ENCODE measurements around the gene CARMIL1. TPM values are rescaled to one million over a fixed set of nuclear protein-coding genes. Genes with fewer than 3 reads are reported as not detected.

The CARMIL1 gene
- total and polyA plus RNA-seq, 2 donors from 2014 or later, result 22.3 to 51.1 TPM

- H3K9me3 ChIP-seq (ENCODE audit: control insufficient read depth in 2 of 3, insufficient read depth in 1 of 3, low read length in 3 of 3), result no peaks in the 10 kb centered on the region
- no peak overlapping the region for H3K27ac ChIP-seq (ENCODE audit: low read depth in 2 of 2, low read length in 2 of 2)
- no peak overlapping the region for H3K4me3 ChIP-seq (ENCODE audit: low read length in 3 of 3)
- no peaks in the 10 kb centered on the region for H3K4me1 ChIP-seq (ENCODE audit: control insufficient read depth in 2 of 3, insufficient read depth in 2 of 3, low read depth in 1 of 3, low read length in 3 of 3)
- no peak overlapping the region for H3K9ac ChIP-seq (ENCODE audit: low read length in 3 of 3)
- FAIRE-seq (no peak), DNase-seq (no peak)
- intact Hi-C loops (cut with DNase I), result no loop called here
- H3K36me3 ChIP-seq (ENCODE audit: control insufficient read depth in 2 of 3, insufficient read depth in 3 of 3, low read length in 3 of 3), result no peaks in the 10 kb centered on the region
- TF ChIP-seq CTCF (IDR thresholded peaks at IDR 0.05; ENCODE audit: borderline replicate concordance, extremely low read depth, insufficient read depth), result no peak
- no peaks in the 10 kb centered on the region for H3K27me3 ChIP-seq (ENCODE audit: control insufficient read depth, insufficient read depth, low read length)
These were observed 285.8 kb downstream of the CARMIL1 start for GRCh38 chr6:25564943-25565342.

- DNase-seq, result peak in 2 of 5 donors; percentile 62 to 71
- FAIRE-seq, result no peak
- intact Hi-C loops (cut with DNase I), result no loop called here
These were observed 291.4 kb downstream of the CARMIL1 start for GRCh38 chr6:25570578-25570977.

GRCh38 chr6:25576919-25577318 is 297.7 kb downstream of the CARMIL1 start:
- no peak for TF ChIP-seq CTCF (IDR thresholded peaks at IDR 0.05; ENCODE audit: borderline replicate concordance, extremely low read depth, insufficient read depth)
- DNase-seq, result no peak
- Histone ChIP-seq H3K27me3 (ENCODE audit: control insufficient read depth, insufficient read depth, low read length) (no peaks in the 10 kb centered on the region), H3K36me3 (ENCODE audit: control insufficient read depth in 2 of 3, insufficient read depth in 3 of 3, low read length in 3 of 3) (no peaks in the 10 kb centered on the region), H3K4me1 (ENCODE audit: control insufficient read depth in 2 of 3, insufficient read depth in 2 of 3, low read depth in 1 of 3, low read length in 3 of 3) (no peaks in the 10 kb centered on the region), H3K4me3 (ENCODE audit: low read length in 3 of 3) (no peak overlapping the region), H3K9ac (ENCODE audit: low read length in 3 of 3) (no peak overlapping the region), H3K27ac (ENCODE audit: low read depth in 2 of 2, low read length in 2 of 2) (no peak overlapping the region), H3K9me3 (ENCODE audit: control insufficient read depth in 2 of 3, insufficient read depth in 1 of 3, low read length in 3 of 3) (no peaks in the 10 kb centered on the region)
- no peak for FAIRE-seq
- intact Hi-C loops (cut with DNase I), result no loop called here

More at GRCh38 chr6:25570578-25570977, 291.4 kb downstream of the CARMIL1 start:
- H3K4me1 ChIP-seq (ENCODE audit: control insufficient read depth in 2 of 3, insufficient read depth in 2 of 3, low read depth in 1 of 3, low read length in 3 of 3), result no peaks in the 10 kb centered on the region
- no peak overlapping the region for H3K9ac ChIP-seq (ENCODE audit: low read length in 3 of 3)
- no peak overlapping the region for H3K4me3 ChIP-seq (ENCODE audit: low read length in 3 of 3)
- no peaks in the 10 kb centered on the region for H3K27me3 ChIP-seq (ENCODE audit: control insufficient read depth, insufficient read depth, low read length)
- no peak overlapping the region for H3K27ac ChIP-seq (ENCODE audit: low read depth in 2 of 2, low read length in 2 of 2)
- H3K9me3 ChIP-seq (ENCODE audit: control insufficient read depth in 2 of 3, insufficient read depth in 1 of 3, low read length in 3 of 3), result no peaks in the 10 kb centered on the region
- H3K36me3 ChIP-seq (ENCODE audit: control insufficient read depth in 2 of 3, insufficient read depth in 3 of 3, low read length in 3 of 3), result no peaks in the 10 kb centered on the region
- no peak for TF ChIP-seq CTCF (IDR thresholded peaks at IDR 0.05; ENCODE audit: borderline replicate concordance, extremely low read depth, insufficient read depth)

GRCh38 chr6:25578538-25578937 is 299.4 kb downstream of the CARMIL1 start:
- intact Hi-C loops (cut with DNase I), result no loop called here
- FAIRE-seq, result no peak
- H3K36me3 ChIP-seq (ENCODE audit: control insufficient read depth in 2 of 3, insufficient read depth in 3 of 3, low read length in 3 of 3), result no peaks in the 10 kb centered on the region
- no peak overlapping the region for H3K9ac ChIP-seq (ENCODE audit: low read length in 3 of 3)
- H3K4me3 ChIP-seq (ENCODE audit: low read length in 3 of 3), result no peak overlapping the region
- H3K4me1 ChIP-seq (ENCODE audit: control insufficient read depth in 2 of 3, insufficient read depth in 2 of 3, low read depth in 1 of 3, low read length in 3 of 3), result no peaks in the 10 kb centered on the region
- no peaks in the 10 kb centered on the region for H3K9me3 ChIP-seq (ENCODE audit: control insufficient read depth in 2 of 3, insufficient read depth in 1 of 3, low read length in 3 of 3)
- H3K27me3 ChIP-seq (ENCODE audit: control insufficient read depth, insufficient read depth, low read length), result no peaks in the 10 kb centered on the region
- no peak for DNase-seq
- no peak overlapping the region for H3K27ac ChIP-seq (ENCODE audit: low read depth in 2 of 2, low read length in 2 of 2)
- no peak for TF ChIP-seq CTCF (IDR thresholded peaks at IDR 0.05; ENCODE audit: borderline replicate concordance, extremely low read depth, insufficient read depth)

Measured in kidney (tissue), 14 donors.